Breast epithelium (tissue), 3 donors: ENCODE measurements around the gene PDLIM7.

Experiments used
- POLR2A ChIP-seq: fragments of 450-650 bp; IDR thresholded peaks from one replicate; pipeline ENCODE4 v1.6.1; 2016; ENCODE audit warnings: antibody characterized with exemption, mild to moderate bottlenecking, moderate library complexity
- POLR2AphosphoS5 ChIP-seq, 3 donors: sonication (generic); formaldehyde crosslinking; IDR thresholded peaks; one replicate each; pipeline ENCODE4 v1.6.1; 2017; ENCODE audit warnings: antibody characterized with exemption in 3 of 3
- TF ChIP-seq, protein P1 (sequence below), 3 donors: fragments of 450-650 bp; IDR thresholded peaks; one replicate each; pipeline ENCODE4 v1.5.1; 2016 to 2017; ENCODE audit warnings: antibody characterized with exemption in 3 of 3, mild to moderate bottlenecking in 3 of 3, moderate library complexity in 3 of 3

GRCh38 chr5:177504086-177505056 lies 7.0 kb upstream of the PDLIM7 start:
- TF ChIP-seq POLR2AphosphoS5 (IDR thresholded peaks at IDR 0.05) (no peak), POLR2A (no peak)
- TF ChIP-seq, protein P1, sequence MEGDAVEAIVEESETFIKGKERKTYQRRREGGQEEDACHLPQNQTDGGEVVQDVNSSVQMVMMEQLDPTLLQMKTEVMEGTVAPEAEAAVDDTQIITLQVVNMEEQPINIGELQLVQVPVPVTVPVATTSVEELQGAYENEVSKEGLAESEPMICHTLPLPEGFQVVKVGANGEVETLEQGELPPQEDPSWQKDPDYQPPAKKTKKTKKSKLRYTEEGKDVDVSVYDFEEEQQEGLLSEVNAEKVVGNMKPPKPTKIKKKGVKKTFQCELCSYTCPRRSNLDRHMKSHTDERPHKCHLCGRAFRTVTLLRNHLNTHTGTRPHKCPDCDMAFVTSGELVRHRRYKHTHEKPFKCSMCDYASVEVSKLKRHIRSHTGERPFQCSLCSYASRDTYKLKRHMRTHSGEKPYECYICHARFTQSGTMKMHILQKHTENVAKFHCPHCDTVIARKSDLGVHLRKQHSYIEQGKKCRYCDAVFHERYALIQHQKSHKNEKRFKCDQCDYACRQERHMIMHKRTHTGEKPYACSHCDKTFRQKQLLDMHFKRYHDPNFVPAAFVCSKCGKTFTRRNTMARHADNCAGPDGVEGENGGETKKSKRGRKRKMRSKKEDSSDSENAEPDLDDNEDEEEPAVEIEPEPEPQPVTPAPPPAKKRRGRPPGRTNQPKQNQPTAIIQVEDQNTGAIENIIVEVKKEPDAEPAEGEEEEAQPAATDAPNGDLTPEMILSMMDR (IDR thresholded peaks at IDR 0.05): no peak
